Right lobe of liver (tissue), 6 donors: ENCODE results near the gene THAP7. TPM values are rescaled to one million over a fixed set of nuclear protein-coding genes. Genes with fewer than 3 reads are reported as not detected.

Experiments used
- ATAC-seq, 4 donors: fragments of 200-7000 bp; cut with Tn5 transposase; one replicate each; pipeline ENCODE4 v1.9.1; 2020; ENCODE audit warnings: mild to moderate bottlenecking in 4 of 4, moderate library complexity in 4 of 4
- DNase-seq, 3 donors: peaks; one replicate each; pipeline ENCODE4 v3.0.0-alpha.2; 2020
- H3K27ac ChIP-seq, 3 donors: fragments of 200-600 bp; one replicate each; pipeline ENCODE4 v1.8.0; 2022
- H3K27me3 ChIP-seq, 2 donors: fragments of 200-600 bp; one replicate each; pipeline ENCODE4 v1.8.0; 2022
- H3K36me3 ChIP-seq, 4 donors: fragments of 200-600 bp; sonication (generic) in 1 of 4; one replicate each; pipeline versions ENCODE4 v1.5.1 to v1.8.0; 2017 to 2022; ENCODE audit warnings: control low read depth in 1 of 4
- H3K4me1 ChIP-seq, 4 donors: fragments of 200-600 bp; sonication (generic) in 1 of 4; one replicate each; pipeline versions ENCODE4 v1.5.1 to v1.8.0; 2017 to 2022; ENCODE audit warnings: control low read depth in 1 of 4
- H3K4me3 ChIP-seq, 3 donors: fragments of 200-600 bp; one replicate each; pipeline ENCODE4 v1.8.0; 2022
- H3K9me3 ChIP-seq, 4 donors: fragments of 200-600 bp; sonication (generic) in 1 of 4; one replicate each; pipeline versions ENCODE4 v1.5.1 to v1.8.0; 2017 to 2022; ENCODE audit warnings: control low read depth in 1 of 4
- POLR2A ChIP-seq: fragments of 450-650 bp; IDR thresholded peaks from one replicate; pipeline ENCODE4 v1.6.1; 2017; ENCODE audit warnings: antibody characterized with exemption, mild to moderate bottlenecking
- WGBS: methylation state at CpG from one replicate; pipeline ENCODE4 v1.1.6; 2018; ENCODE audit warnings: low coverage, low lambda C conversion rate; ENCODE audit not compliant: insufficient coverage; ENCODE audit errors: missing lambda C conversion rate; 5-methylcytosine and 5-hydroxymethylcytosine counted together
- intact Hi-C, 2 donors: fragments of 100-400 bp; cut with DNase I; formaldehyde crosslinking; loops; one replicate each; pipeline versions ENCODE4 v1.11.2 to v1.14.1; 2022
- total RNA-seq, 6 experiments: library from RNA; depleted of rRNA in 2 of 6; stranded (reverse); fragments of >200 nt in 2 of 6; fragmentation: NEBNext Ultra II Directional in 3 of 6; extraction: Animal tissue kit (Norgen Biotek cat#: 25700) in 3 of 6; gene quantifications; one replicate each; pipeline versions ENCODE4 v1.1.0 to v1.2.4, GENCODE V29; 2016 to 2023
- TF ChIP-seq, protein P1 (sequence below), 4 donors: fragments of 200-600 bp in 3 of 4; fragments of 450-650 bp in 1 of 4; IDR thresholded peaks; one replicate each; pipeline versions ENCODE4 v1.5.1 to v1.8.0; 2016 to 2022; ENCODE audit warnings: antibody characterized with exemption in 4 of 4, mild to moderate bottlenecking in 2 of 4
- donor health status: DM: no; HTN: yes; CAD: no.
- donor health status: DM: no; HTN: no; CAD: no.
- donor health status: DM: no; HTN: no; CAD: no.
- donor health status: DM: no; HTN: yes; CAD: no.
- donor health status: DM: no; HTN: yes; CAD: no.

Gene THAP7
- total RNA-seq, 6 experiments from 2014 or later, result 9.3 to 32.5 (median 15.6) TPM

DNA sequence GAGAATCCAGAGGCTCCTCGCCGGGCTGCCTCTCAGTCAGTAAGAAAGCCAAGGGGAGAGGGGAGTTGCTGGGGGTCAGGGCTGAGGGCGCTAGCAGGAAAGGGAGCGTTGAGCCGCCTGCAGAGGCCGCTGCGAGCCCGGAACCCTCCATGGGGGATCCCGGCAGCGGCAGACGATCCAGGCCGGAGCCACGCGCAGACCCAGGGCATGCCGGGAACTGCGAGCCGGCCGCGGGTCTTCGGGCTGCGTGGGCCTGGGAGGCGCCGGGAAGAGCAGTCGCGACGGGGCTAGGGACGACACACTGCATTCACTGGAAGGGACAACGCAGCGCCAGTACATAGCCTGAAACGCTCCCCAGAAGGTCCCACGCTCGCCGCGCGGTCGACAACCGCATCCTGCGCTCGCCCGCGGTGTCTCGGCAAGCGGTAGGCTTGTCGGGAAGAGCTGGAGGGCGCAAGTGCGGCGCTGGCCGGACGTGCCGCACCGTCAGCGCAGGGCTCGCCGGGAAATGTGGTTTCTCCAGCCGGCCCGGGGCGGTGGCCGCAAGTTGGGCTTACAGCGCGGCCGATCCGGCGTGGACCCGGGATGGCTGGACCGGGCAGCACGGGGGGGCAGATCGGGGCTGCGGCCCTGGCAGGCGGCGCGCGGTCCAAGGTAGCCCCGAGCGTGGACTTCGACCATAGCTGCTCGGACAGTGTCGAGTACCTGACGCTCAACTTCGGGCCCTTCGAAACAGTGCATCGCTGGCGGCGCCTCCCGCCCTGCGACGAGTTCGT lies 19.9 kb downstream of the THAP7 start, which contains the start of gene LZTR1:
Gene LZTR1 (plus strand): TSS at position 511 of the 776 bp plus-strand sequence. CDS start 75 bp downstream, at position 586.
- H3K27ac ChIP-seq, result peak within 1 kb of the TSS; percentile 85 to 87 (median 87)
- H3K4me3 ChIP-seq, result peak within 1 kb of the TSS; percentile 78 to 97 (median 96)
- intact Hi-C loops, result no loop called here
- TF ChIP-seq POLR2A, result peak; percentile 85
- TF ChIP-seq, protein P1, sequence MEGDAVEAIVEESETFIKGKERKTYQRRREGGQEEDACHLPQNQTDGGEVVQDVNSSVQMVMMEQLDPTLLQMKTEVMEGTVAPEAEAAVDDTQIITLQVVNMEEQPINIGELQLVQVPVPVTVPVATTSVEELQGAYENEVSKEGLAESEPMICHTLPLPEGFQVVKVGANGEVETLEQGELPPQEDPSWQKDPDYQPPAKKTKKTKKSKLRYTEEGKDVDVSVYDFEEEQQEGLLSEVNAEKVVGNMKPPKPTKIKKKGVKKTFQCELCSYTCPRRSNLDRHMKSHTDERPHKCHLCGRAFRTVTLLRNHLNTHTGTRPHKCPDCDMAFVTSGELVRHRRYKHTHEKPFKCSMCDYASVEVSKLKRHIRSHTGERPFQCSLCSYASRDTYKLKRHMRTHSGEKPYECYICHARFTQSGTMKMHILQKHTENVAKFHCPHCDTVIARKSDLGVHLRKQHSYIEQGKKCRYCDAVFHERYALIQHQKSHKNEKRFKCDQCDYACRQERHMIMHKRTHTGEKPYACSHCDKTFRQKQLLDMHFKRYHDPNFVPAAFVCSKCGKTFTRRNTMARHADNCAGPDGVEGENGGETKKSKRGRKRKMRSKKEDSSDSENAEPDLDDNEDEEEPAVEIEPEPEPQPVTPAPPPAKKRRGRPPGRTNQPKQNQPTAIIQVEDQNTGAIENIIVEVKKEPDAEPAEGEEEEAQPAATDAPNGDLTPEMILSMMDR (IDR thresholded peaks at IDR 0.05), result peak; percentile 23 to 49 (median 48)
- no peaks in the 10 kb centered on the region for H3K9me3 ChIP-seq
- ATAC-seq (peak; percentile 86 to 89 (median 87)), DNase-seq (peak; percentile 91 to 93 (median 92))
- no peaks in the 10 kb centered on the region for H3K27me3 ChIP-seq
- peaks cover 0 to 9% (median 2%) of the 10 kb centered on the region in 4 donors for H3K36me3 ChIP-seq
- WGBS, result 0% methylated on average over 10 of the region's 87 CpGs
- H3K4me1 ChIP-seq, result peaks cover 0 to 24% (median 5%) of the 10 kb centered on the region in 4 donors

DNA sequence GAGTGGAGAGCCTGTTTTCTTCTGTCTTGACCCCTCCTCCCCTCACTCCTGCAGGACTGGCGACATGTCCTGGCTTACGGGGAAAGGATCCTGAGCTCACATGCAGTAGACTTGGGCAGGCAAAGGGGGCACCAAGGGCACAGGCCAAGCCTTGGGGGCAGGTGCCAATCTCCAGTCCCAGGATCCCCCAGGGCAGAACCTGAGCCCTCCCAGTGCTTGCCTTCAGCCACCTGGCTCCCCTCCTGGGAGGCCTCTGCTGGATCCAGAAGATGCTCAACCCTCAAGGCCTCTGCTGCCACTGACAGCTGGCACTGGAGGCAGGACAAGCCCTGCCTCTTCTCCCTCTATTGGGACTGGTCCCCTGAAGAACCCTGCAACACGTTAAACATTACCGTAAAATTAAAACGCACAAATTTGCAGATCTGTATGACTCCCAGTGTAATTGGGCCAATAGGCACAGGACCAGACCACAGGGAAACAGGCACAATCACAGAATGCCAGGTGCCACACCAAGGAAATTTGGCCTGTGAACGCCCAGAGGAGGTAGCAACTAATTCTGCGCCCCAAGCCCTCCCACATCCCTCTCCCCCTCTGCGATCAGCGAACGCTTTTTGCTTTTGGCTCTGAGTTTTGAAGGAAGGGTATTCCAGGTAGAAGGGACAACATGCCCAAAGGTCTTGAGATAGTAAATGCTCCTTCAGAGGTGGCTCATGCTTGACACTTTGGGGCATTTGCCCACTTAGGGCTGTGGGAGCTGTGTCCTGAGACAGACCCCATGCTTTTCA lies 20.8 kb downstream of the THAP7 start:
- intact Hi-C loops, result no loop called here
- Histone ChIP-seq H3K9me3 (no peaks in the 10 kb centered on the region), H3K27ac (peak overlapping the region; percentile 85 to 87 (median 87)), H3K4me3 (peak overlapping the region; percentile 78 to 97 (median 96)), H3K27me3 (no peaks in the 10 kb centered on the region), H3K36me3 (peaks cover 0 to 9% (median 0%) of the 10 kb centered on the region in 4 donors), H3K4me1 (peaks cover 0 to 24% (median 5%) of the 10 kb centered on the region in 4 donors)
- TF ChIP-seq, protein P1 (IDR thresholded peaks at IDR 0.05), result no peak
- DNase-seq (no peak), ATAC-seq (no peak)
- WGBS, result 40% methylated on average over 2 of the region's 10 CpGs

DNA sequence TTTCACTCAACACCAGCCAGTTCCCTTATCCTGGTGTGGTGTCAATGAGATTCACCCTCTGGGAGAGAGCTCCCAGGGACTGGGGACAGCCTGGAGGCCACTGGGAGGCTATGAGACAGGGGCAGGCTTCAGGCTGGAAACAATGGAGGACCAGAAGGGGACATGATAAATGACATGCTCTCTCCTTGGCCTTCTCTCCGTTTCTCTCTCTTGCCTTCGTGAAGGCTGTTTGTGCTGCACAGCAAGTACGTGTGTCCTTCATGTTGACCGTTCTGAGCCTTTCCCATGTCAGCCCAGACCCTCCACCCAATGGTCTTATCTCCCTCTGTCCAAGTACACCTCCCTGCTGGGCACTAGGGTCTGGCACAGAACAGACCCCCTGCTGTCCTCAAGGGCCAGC lies 21.4 kb downstream of the THAP7 start:
- Histone ChIP-seq H3K27ac (no peak overlapping the region), H3K4me1 (peaks cover 0 to 24% (median 5%) of the 10 kb centered on the region in 4 donors), H3K4me3 (no peak overlapping the region), H3K36me3 (peaks cover 0 to 4% (median 0%) of the 10 kb centered on the region in 4 donors), H3K27me3 (no peaks in the 10 kb centered on the region), H3K9me3 (no peaks in the 10 kb centered on the region)
- ATAC-seq, result no peak
- 100% methylated on average over 4 of the region's 4 CpGs for WGBS
- no peak for DNase-seq
- TF ChIP-seq, protein P1 (IDR thresholded peaks at IDR 0.05), result no peak
- no peak for TF ChIP-seq POLR2A
- intact Hi-C loops, result no loop called here

DNA sequence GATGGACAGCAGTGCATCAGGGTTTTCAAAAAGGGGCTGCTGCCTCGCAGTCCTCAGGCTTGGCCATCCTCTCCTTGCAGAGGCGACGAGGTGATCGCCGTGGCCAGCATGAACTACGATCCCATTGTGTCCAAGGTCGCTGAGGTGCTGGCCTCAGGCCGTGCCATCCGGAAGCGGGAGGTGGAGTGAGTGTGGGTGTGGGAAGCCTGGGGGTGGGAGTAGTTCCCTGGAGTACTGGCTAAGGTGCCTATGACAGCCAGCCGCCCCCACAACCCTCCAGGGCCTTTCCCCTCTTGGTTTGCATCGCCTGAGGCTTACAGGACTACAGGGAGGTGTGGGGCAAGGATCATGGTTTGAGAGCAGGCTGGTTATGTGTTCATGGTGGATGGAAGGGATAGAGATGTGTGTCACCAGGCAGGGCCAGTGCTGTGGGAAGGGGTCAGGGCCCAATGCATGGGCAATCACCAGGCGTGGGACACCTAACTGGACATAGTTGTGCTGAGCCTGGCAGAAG lies 21.9 kb downstream of the THAP7 start:
- WGBS, result 0% methylated on average over 1 of the region's 13 CpGs
- no peak for TF ChIP-seq POLR2A
- TF ChIP-seq, protein P1 (IDR thresholded peaks at IDR 0.05), result no peak
- peak overlapping the region; percentile 7 to 33 (median 25) for H3K4me3 ChIP-seq
- ATAC-seq (peak in 2 of 4 donors; percentile 10 to 25), DNase-seq (peak in 2 of 3 donors; percentile 45 to 67)
- no peaks in the 10 kb centered on the region for H3K27me3 ChIP-seq
- peaks cover 0 to 2% (median 0%) of the 10 kb centered on the region in 4 donors for H3K36me3 ChIP-seq
- peaks cover 0 to 24% (median 5%) of the 10 kb centered on the region in 4 donors for H3K4me1 ChIP-seq
- no peaks in the 10 kb centered on the region for H3K9me3 ChIP-seq
- peak overlapping the region in 1 of 3 donors; percentile 13 for H3K27ac ChIP-seq
- intact Hi-C loops, result no loop called here
